GM19372 (cell line): ENCODE measurements around the gene TJAP1.
"Not testable (repeated sequence)": the region's sequence is repeated elsewhere in the genome, so short reads cannot be mapped to it uniquely, and the experiment has no call there.

Source experiments
- ATAC-seq: cut with Tn5 transposase; IDR thresholded peaks from one replicate; pipeline ENCODE4 v1.9.1; 2021; ENCODE audit warnings: mild to moderate bottlenecking, low read depth, moderate library complexity; ENCODE audit not compliant: unreplicated experiment

TJAP1 gene

DNA sequence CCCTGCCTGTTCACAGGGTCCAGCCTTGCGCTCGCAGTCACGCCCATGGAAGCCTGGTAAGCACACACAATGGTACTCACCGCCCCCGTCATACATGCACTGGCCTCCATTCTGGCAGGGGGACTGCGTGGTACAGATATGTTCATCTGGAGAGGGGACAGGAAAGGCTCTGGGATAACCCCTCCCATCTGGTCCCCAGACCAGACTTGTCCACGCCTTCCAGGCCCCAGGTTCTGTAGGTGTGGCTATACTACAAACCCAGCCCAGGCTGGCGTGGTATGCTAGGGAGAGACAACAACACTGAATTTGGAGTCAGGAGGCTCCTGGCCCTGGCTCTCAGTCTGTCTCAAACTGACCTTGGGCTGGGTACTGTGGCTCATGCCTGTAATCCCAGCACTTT lies 25.4 kb upstream of the TJAP1 start:
- ATAC-seq: no peak

DNA sequence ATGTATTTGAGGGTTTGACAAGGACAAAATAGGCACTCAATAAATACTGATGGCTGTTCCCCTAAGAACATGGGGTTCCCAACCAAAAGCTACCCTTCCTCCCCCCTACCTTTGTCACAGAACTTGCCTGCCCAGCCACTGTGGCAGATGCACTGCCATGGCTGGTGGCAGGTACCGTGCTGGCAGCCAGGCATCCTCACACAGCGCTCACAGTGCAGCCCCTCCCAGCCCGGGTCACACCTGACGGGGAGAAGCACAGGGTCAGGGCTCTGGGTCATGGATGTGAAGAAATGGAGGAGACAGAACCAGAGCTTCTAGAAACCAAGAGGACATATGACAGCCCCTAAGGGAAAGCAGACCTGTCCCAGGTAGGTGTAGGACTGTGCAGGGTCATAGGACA lies 24.5 kb upstream of the TJAP1 start:
- no peak for ATAC-seq

DNA sequence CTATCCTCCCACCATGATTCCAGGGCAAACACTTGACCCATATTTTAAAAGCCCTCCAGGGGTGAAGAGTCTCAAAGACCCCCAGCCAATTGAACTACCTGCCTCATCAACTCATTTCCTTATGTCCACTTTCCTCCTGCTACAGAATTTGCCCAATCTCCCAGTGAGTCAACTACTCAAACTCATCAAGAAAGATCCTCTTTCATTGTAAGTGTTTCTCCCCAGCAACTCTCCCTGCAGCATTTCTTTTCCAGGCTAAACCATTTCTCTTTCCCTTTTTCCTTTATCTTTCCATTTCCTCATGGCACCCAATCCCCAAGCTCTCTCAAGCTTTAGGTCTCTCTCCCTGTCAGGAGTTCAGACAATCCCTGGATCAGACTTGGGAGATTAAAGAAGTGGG lies 23.5 kb upstream of the TJAP1 start:
- ATAC-seq: no peak

DNA sequence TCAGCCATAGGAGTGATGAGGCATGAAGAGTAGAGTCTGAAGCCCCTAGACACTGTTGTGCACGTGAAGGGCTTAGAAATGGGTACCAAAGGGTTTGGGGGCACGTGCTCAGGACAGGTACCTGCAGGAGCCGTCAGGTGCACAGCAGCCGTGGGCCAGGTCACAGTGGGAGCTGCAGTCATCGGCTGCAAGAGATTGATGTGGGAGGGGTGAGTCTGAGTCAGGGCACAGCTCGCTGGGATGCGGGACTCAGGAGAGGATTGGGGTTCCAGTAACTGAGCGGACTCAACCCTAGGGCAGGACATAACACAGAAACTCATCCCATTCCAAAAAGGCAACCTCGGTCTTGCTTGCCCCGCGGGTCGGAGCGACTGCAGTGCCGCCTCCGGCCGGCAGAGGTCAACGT lies 23.1 kb upstream of the TJAP1 start:
- no peak for ATAC-seq

DNA sequence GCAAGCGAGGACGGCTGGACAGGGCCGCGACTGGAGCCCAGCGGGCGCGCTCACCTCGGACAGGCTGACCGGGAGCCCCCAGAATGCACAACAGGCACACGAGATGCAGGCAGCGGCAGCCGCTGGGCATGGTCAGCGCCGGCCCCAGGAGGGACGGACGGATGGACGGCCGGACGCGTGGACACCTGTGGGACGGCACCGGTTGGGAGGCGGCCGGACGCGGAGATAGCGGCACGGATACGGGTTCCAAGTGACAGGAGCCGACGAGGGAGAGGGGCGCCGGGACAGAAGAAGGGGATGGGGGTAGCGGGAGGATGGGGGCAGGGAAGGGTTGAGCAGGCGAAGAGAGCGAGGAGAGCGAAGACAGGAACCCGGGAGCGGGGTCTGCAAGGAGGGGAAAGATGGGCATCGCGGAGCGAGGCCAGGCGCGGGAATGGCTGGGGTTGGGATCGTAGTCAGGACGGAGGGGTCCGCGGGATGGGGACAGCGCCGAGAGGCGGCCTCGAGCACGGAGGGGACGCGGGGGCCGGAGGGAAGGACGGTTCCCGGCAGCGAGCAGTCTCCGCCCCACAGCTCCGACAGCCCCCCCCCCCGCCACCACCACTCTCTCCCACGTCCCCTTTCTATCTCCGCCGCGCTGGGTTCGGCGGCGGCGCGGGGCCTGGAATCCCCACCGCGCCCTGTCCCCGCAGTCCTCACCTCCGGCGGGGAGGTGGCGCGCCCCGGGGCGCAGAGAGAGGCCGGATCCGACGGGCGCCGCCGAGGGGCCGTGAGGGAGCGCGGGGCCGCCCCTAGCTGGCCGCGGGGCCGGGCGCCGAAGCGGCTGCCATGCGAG lies 22.5 kb upstream of the TJAP1 start:
- ATAC-seq: peak; percentile 64

DNA sequence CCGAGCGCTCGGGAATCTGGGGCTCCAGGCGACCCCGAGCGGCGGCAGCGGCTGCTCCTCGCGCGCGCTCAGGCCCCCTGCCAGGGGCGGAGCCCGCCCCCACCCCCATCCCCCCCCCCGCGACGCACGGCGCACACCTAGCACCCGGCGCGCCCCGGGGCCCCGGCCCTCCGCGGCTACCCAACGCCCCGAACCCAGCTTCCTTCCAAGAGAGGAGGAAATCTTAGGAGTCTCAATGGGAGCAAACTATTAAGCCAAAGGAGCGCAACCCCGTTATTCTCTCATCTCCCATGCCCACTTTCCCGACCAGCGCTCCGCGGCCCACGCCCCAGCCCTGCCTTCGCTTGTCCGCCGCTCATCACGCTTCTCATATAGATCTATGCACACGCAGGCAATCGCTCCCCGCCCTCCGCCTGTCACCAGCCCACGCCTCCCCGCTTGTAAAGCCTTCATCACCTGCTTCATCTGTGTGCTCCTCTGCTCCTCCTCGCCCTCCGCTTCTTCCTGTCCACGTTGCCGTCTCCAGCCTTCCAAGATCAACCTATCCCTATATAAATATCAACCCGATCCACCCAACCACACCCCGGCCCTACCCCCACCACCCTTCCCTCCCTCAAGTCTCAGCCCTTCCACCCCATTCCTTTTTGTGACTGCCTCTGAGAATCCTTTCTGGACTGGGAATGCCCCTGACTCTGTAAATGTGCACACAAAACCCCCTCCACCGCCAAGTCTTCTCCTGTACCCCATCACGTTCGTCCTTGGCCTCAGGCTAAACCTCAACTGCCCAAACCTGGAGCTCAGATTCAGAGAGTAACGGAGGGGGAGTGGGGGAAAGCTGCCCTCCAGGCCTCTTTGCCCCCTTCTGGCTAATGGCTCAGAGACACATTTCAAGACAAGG lies 21.6 kb upstream of the TJAP1 start, which contains the start of gene DLK2:
DLK2 (minus strand) TSS at position 18 of the 898 bp plus-strand sequence. CDS start 723 bp downstream, outside the sequence.
- no peak for ATAC-seq

DNA sequence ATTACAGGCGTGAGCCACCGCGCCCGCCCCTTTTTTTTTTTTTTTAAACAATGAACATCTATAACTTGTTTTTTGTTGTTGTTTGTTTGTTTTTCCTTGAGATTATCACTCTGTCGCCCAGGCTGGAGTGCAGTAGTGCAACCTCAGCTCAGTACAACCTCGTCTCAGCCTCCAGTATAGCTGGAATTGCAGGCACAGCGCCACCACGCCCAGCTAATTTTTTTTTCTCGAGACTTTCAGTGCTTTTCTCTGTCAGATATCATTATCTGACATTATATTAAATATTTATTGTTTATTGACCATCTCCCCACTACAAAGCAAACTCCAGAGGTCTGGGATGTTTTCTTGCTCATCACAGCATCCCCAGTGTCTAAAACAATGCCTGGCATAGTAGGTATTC lies 19.7 kb upstream of the TJAP1 start:
- no peak for ATAC-seq

DNA sequence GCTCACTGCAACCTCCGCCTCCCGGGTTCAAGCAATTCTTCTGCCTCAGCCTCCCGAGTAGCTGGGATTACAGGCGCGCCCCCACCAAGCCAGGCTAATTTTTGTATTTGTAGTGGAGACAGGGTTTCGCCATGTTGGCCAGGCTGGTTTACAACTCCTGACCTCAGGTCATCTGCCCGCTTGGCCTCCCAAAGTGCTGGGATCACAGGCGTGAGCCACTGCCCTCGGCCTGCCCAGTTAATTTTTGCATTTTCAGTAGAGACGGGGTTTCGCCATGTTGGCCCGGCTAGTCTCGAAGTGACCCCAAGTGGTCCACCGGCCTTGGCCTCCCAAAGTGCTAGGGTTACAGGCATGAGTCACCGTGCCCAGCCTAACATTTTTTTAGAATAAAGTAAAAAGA lies 19.2 kb upstream of the TJAP1 start:
- ATAC-seq: not testable (repeated sequence)

DNA sequence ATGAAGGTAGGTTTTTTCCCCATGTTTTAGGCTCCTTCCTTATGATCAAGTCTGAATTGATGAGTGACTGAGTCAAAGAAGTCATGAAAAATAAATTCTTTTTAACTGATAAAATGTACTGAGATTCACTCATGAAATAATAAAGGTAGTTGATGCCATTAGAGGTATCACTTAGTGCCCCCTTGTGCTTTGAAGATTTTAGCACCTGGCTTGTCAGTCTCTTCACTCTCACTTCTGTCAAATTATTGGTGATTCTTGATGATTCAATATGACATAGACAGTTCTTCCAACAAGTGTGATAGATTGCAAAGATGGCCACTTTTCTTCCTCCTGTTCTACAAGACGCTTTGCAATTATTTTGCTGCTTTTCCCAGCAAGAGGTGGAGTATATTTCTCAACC lies 17.8 kb upstream of the TJAP1 start:
- ATAC-seq: no peak

DNA sequence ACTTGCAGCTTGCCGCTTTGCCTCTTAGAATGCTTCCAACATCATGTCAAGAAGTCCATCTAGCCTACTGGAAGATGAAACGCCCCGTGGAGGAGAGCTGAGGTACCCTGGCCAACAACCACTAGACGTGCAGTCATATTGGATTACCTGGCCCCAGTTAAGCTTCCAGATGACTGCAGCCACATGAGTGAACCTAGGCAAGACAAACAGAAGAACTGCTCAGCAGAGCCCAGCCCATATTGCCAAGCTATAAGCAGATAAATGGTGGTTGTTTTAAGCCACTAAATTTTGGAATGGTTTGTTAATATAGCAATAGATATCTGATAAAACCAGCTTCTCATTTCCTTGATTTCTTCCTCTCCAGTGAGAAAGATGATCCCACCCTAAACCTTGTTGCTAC lies 17.3 kb upstream of the TJAP1 start:
- ATAC-seq: no peak

DNA sequence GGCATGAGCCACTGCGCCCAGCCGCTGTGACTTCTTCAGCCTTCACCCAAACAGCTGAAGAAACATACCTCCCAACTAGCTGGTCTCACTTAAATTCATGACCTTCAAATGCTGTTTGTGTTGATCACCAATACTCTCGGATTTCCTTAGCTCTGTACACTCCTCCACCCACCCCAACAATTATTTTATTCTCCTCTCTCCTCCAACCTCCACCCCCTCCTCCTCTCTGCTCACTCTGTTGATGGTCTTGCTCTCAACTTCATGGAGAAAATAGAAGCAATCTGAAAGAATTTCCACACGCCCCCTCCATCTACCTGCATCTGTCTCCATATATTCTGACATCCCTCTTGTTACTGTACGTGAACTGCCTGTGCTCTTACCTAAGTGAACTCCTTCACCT lies 15.4 kb upstream of the TJAP1 start:
- no peak for ATAC-seq

DNA sequence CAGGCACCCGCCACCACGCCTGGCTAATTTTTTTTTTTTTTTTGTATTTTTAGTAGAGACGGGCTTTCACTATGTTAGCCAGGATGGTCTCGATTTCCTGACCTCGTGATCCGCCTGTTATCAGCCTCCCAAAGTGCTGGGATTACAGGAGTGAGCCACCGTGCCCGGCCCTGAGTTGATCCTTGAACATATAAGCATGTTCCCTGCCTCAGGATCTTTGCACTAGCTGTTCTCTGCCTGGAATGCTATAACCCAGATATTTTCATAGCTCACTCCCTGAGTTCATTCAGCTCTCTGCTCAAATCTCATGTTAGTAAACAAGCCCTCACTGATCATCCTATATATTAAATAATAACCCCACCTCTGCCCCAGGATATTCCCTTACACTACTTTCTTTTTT lies 13.0 kb upstream of the TJAP1 start:
- ATAC-seq: no peak

DNA sequence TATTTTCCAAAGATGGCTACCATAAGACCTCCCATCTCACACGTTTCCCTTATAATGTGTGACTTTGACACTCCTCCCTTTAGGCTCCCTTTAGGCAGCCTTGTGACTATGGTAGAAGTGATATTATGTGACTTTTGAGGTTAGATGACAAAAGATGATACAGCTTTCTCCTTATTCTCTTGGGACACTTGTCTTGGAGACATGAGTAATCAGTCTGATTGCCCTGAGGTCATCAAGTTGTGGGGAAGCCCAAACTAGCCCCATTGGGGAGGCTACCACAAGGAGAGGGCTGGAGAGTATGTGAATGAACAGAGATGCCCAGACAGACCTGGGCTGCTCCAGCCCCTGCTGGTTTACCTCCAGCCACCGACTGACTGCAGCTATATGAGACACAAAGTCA lies 11.4 kb upstream of the TJAP1 start:
- no peak for ATAC-seq

DNA sequence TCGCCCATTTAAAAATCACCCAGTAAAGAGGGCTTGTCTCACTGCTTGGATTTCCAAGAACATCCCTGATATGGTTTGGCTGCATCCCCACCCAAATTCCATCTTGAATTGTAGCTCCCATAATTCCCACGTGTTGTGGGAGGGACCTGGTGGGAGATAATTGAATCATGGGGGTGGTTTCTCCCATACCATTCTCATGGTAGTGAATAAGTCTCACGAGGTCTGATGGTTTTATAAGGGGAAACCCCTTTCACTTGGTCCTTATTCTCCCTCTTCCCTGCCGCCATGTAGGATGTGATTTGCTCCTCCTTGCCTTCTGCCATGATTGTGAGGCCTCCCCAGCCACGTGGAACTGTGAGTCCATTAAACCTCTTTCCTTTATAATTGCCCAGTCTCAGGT lies 10.1 kb upstream of the TJAP1 start:
- not testable (repeated sequence) for ATAC-seq

DNA sequence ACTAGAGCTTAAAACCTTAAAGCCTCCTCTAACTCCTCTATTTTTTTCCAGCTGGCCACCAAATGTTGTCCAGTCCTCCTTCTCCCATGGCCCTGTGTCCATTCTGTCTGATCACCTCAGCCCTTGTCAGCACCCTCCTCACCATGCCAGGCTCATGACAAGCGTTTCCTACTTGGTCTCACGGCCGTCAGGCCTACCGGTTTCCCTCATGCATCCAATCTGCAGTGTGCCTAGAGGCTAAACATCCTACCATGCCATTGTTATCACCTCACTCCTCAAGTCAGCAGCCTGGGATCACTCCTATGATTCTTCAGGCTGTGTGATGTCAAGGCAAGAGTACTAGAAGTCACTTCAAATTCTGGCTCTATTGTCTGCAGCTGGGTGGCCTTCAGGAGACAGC lies 9.6 kb upstream of the TJAP1 start:
- ATAC-seq: no peak

DNA sequence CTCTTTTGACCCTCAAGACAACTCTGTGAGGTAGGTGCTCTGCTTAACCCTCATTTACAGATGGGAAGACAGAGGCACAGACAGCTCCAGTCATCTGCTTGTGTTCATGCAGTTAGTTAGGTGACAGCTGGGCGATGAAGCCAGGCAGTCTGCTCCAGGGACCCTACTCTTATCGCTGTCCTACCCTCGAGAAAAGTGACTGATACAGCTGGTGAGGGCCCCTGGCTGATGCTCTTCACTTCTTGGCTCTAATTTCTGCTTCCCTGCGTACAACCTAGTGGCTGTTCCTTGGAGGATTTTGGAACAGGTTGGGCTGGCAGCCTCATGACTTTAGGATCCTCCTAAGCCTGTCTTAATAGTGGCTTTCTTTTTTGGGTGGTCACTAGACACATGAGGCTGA lies 9.1 kb upstream of the TJAP1 start:
- ATAC-seq: no peak

DNA sequence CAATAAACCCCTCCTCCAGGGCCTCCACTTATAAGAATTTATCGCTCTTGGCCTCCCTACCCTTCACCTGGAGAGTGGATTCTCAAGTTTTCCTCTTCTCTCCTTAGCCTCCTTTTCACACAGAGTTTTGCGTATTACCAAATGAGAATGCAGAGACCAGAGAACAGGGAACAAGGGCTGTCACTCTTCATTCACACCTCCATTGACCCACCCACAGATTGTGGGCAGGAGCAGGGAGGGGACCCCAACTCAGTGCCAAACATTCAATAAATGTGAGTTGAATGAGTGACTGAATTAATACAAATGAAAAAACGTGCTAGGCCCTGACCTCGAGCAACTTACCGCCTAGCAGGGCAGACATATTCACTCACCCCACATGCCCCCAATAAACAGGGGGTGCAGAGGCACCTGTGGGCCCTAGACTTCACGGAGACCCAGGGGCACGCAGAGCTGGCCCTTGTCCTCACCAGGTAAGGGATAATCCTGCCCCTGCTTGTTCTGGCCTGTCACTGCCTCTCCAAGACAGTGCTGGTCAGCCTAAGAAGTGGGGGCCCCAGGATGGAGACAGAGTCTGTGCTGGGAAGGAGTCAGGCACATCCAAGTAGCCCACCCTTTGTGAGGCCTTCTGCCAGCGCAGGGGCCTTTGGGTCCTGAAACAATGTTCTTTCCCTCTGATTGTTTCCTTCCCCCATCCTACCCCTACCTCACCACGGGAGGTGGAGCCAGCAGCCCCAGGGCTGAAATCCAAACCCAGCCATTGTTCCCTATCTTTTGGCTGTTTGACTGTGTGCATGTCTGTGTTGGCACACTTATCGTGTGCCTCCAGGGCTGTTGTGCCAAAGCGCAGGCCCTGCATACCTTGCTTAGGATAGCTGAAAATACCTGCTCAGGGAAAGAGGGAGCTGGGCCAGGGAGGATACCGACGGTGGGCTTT lies 8.4 kb upstream of the TJAP1 start:
- ATAC-seq: no peak

DNA sequence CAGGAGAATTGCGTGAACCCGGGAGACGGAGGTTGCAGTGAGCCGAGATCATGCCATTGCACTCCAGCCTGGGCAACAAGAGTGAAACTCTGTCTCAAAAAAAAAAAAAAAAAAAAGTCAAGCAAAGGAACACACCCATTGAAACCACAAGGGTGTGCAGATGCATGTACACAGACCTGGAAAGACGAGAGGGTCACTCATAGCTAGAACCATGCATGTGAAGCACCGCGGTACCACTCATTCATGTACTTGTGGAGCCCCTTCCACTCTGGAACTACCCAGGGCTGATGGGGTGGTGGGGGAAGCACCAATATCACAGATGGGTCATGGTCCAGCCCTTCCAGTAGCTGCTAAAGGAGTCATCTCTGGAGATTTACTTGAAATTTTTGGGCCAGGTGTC lies 7.4 kb upstream of the TJAP1 start:
- no peak for ATAC-seq

DNA sequence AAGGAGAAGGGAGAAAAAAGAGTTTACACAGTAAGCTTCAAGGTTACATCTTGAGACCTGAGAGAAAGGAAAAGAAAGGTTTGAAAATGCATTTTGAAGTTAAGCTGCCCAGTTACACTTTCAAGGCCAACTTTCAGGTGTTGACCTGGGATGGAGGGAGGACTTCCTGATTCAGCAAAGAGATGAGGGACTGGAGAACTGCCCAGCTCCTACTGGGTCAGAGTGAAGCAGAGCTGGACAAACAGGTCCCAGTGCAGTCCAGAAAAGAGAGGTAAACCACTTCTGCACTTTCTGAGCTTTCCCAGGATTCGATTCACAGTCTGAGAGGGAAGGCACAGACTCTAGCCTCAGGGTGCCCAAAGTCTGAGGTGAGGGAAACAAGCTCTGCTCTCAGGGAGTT lies 6.0 kb upstream of the TJAP1 start:
- no peak for ATAC-seq

DNA sequence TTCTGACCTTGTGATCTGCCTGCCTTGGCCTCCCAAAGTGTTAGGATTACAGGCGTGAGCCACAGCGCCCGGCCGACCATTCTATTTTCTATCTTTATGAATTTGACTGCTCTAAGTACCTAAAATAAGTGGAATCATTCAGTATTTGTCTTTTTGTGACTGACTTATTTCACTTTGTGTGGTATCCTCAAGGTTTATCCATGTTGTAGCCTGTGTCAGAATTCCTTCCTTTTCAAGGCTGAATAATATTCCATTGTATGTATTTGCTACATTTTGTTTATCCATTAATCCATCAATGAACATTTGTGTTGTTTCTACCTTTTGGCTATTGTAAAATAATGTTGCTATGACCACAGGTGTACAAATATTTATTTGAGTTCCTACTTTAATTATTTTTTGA lies 4.9 kb upstream of the TJAP1 start:
- ATAC-seq: no peak

DNA sequence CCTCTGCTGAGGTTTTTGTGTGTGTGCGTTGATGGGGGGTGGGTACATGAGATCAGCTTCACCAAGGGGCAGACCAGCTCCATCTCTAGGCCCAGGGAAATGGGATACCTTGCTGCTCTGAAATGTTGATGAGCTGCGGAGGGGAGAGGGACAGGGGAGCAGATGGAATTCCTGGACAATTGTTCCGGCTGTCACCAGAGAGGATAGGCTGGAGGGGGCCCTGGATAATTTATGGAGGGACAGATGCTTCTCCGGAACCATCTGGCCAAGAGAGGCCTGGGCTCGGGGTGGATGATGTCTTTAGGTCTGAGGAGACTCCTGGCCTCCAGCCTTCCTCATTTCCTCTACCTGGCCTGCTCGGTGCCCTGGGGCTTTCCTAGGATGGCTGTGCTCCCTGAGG lies 1.9 kb upstream of the TJAP1 start:
- no peak for ATAC-seq
